ENCODE results near the gene NR2F2.

NR2F2 gene

DNA sequence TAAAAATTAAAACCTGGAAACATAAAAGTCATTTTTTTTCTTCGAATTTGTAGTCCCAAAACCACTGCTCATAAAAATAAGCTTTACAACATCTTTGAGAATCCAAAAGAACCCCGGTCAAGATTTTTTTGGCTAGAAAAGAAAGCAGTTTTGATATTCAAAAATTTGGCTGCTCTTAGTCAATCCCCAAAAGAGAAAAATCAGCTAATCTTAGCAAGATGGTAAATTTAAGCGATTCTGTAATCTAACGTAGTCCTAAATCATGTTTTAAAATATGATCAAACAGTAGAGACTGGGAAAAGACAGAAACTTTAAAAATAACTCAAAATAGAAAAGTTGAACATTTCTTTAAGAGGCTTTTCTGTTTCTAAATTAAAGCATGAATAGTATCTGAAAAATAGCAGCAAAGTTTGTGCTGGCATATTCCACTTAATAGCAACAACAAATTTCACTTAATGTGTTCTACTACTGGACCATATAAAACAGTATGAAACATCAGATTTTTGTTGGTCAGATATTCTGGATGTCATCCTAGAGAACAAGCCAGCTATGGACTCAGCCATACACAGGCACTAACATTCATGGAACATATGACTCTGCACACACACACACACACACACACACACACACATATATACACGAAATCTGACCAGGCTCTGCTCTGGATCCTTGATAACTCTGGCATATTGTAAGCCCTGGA is 19.1 kb upstream of the NR2F2 start:
- Histone ChIP-seq H3K4me2 (ENCODE audit: low read length) (no peak overlapping the region), H4K12ac (ENCODE audit: low read depth, low read length) (no peak overlapping the region), H3K14ac (ENCODE audit: low read length) (no peak overlapping the region), H3K79me1 (ENCODE audit: low read length) (no peaks in the 10 kb centered on the region), H2BK5ac (ENCODE audit: low read depth, low read length, poor library complexity) (no peak overlapping the region), H3K18ac (ENCODE audit: low read length) (no peak overlapping the region), H2AFZ (ENCODE audit: insufficient read depth, low read length, poor library complexity) (no peak overlapping the region), H4K91ac (ENCODE audit: low read depth, low read length) (no peak overlapping the region), H3K79me2 (ENCODE audit: control insufficient read depth, insufficient read depth, low read length, poor library complexity) (no peaks in the 10 kb centered on the region), H3K4me1 (ENCODE audit: control insufficient read depth in 1 of 2, insufficient read depth in 2 of 2, low read length in 2 of 2) (no peaks in the 10 kb centered on the region), H4K8ac (ENCODE audit: low read depth, low read length) (no peak overlapping the region), H3K4me3 (ENCODE audit: low read depth, low read length) (no peak overlapping the region), H3K23ac (ENCODE audit: low read length) (no peak overlapping the region), H3K27me3 (ENCODE audit: insufficient read depth, low read length) (no peaks in the 10 kb centered on the region), H2BK12ac (ENCODE audit: low read length) (no peak overlapping the region), H3K36me3 (ENCODE audit: control insufficient read depth in 1 of 2, insufficient read depth in 2 of 2, low read length in 2 of 2) (no peaks in the 10 kb centered on the region), H3K27ac (ENCODE audit: low read depth, low read length) (no peak overlapping the region), H2BK120ac (ENCODE audit: insufficient read depth, low read length, poor library complexity) (no peak overlapping the region), H3K4ac (ENCODE audit: low read depth, low read length) (no peak overlapping the region), H3K9me3 (ENCODE audit: insufficient read depth, low read depth, low read length) (no peaks in the 10 kb centered on the region), H2AK5ac (ENCODE audit: low read length) (no peak overlapping the region), H3K9ac (ENCODE audit: low read length) (no peak overlapping the region)
- no CpG with 5 or more reads among the region's 5 CpGs for WGBS (ENCODE audit: extremely low coverage, insufficient coverage, insufficient read length)
- DNase-seq: no peak

DNA sequence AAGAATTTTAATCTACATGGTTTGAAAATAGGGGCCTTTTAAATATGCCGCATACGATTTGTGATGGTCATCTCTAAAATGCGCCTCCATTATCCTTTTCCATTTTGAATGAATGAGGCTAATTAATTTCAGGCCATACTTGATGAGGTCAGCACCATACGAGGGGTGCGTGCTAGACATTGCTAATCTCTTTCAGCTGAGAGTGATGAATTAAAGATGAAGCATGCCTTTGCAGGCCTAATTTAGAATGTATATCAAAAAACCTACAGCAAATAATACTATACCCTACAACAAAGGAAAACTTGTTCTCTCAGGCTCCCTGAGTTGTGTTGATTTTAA is 18.6 kb upstream of the NR2F2 start:
- Histone ChIP-seq H3K4ac (ENCODE audit: low read depth, low read length) (no peak overlapping the region), H3K18ac (ENCODE audit: low read length) (no peak overlapping the region), H2BK12ac (ENCODE audit: low read length) (no peak overlapping the region), H2AK5ac (ENCODE audit: low read length) (no peak overlapping the region), H2BK5ac (ENCODE audit: low read depth, low read length, poor library complexity) (no peak overlapping the region), H2BK120ac (ENCODE audit: insufficient read depth, low read length, poor library complexity) (no peak overlapping the region), H3K4me1 (ENCODE audit: control insufficient read depth in 1 of 2, insufficient read depth in 2 of 2, low read length in 2 of 2) (no peaks in the 10 kb centered on the region), H3K23ac (ENCODE audit: low read length) (no peak overlapping the region), H3K79me2 (ENCODE audit: control insufficient read depth, insufficient read depth, low read length, poor library complexity) (no peaks in the 10 kb centered on the region), H3K4me2 (ENCODE audit: low read length) (no peak overlapping the region), H4K12ac (ENCODE audit: low read depth, low read length) (no peak overlapping the region), H3K27me3 (ENCODE audit: insufficient read depth, low read length) (no peaks in the 10 kb centered on the region), H3K9me3 (ENCODE audit: insufficient read depth, low read depth, low read length) (no peaks in the 10 kb centered on the region), H3K36me3 (ENCODE audit: control insufficient read depth in 1 of 2, insufficient read depth in 2 of 2, low read length in 2 of 2) (no peaks in the 10 kb centered on the region), H3K14ac (ENCODE audit: low read length) (no peak overlapping the region), H3K27ac (ENCODE audit: low read depth, low read length) (no peak overlapping the region), H3K9ac (ENCODE audit: low read length) (no peak overlapping the region), H2AFZ (ENCODE audit: insufficient read depth, low read length, poor library complexity) (no peak overlapping the region), H4K8ac (ENCODE audit: low read depth, low read length) (no peak overlapping the region), H3K4me3 (ENCODE audit: low read depth, low read length) (no peak overlapping the region), H4K91ac (ENCODE audit: low read depth, low read length) (no peak overlapping the region), H3K79me1 (ENCODE audit: low read length) (no peaks in the 10 kb centered on the region)
- no CpG with 5 or more reads among the region's 5 CpGs for WGBS (ENCODE audit: extremely low coverage, insufficient coverage, insufficient read length)
- DNase-seq: no peak

DNA sequence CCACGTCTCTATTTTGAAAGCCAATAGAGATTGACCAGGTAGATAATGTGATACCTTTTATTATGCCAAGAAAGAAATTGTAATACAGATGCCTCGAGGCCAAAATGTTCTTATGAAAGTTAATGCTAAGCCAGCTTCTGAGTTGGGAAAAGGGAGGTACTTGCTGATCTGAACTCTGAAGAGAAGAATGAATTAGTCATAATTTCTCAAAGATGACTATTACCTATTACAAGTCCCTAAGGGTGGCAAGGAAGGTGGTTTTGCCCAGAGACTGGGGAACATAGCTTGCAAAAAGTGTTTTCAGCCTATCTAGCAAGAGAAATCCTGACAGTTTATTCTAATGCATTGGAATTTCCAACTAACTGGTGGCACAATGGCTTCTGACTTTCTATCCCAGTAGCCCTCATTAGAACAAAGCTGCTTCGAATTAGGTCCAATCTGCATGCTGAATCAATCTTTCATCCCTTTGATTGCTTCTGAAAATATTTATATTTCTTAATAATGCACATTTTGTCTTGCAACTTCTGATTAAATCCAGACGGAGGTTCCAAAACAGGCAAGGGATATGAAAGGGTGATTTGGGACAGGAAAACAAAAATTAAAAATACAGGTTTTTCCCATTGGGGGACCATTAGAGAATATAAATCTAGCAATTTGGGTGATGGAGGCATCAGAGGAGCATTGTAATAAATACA is 17.7 kb upstream of the NR2F2 start:
- Histone ChIP-seq H3K27ac (ENCODE audit: low read depth, low read length) (no peak overlapping the region), H3K23ac (ENCODE audit: low read length) (no peak overlapping the region), H4K8ac (ENCODE audit: low read depth, low read length) (no peak overlapping the region), H3K4me3 (ENCODE audit: low read depth, low read length) (no peak overlapping the region), H3K4me2 (ENCODE audit: low read length) (no peak overlapping the region), H3K79me2 (ENCODE audit: control insufficient read depth, insufficient read depth, low read length, poor library complexity) (no peaks in the 10 kb centered on the region), H3K4ac (ENCODE audit: low read depth, low read length) (no peak overlapping the region), H3K79me1 (ENCODE audit: low read length) (no peaks in the 10 kb centered on the region), H3K9ac (ENCODE audit: low read length) (no peak overlapping the region), H2BK120ac (ENCODE audit: insufficient read depth, low read length, poor library complexity) (no peak overlapping the region), H4K12ac (ENCODE audit: low read depth, low read length) (no peak overlapping the region), H3K18ac (ENCODE audit: low read length) (no peak overlapping the region), H4K91ac (ENCODE audit: low read depth, low read length) (no peak overlapping the region), H2BK5ac (ENCODE audit: low read depth, low read length, poor library complexity) (no peak overlapping the region), H3K27me3 (ENCODE audit: insufficient read depth, low read length) (no peaks in the 10 kb centered on the region), H3K9me3 (ENCODE audit: insufficient read depth, low read depth, low read length) (no peaks in the 10 kb centered on the region), H2AFZ (ENCODE audit: insufficient read depth, low read length, poor library complexity) (no peak overlapping the region), H3K4me1 (ENCODE audit: control insufficient read depth in 1 of 2, insufficient read depth in 2 of 2, low read length in 2 of 2) (no peaks in the 10 kb centered on the region), H2BK12ac (ENCODE audit: low read length) (no peak overlapping the region), H3K36me3 (ENCODE audit: control insufficient read depth in 1 of 2, insufficient read depth in 2 of 2, low read length in 2 of 2) (no peaks in the 10 kb centered on the region), H3K14ac (ENCODE audit: low read length) (no peak overlapping the region), H2AK5ac (ENCODE audit: low read length) (no peak overlapping the region)
- no peak for DNase-seq
- no CpG with 5 or more reads among the region's 4 CpGs for WGBS (ENCODE audit: extremely low coverage, insufficient coverage, insufficient read length)

DNA sequence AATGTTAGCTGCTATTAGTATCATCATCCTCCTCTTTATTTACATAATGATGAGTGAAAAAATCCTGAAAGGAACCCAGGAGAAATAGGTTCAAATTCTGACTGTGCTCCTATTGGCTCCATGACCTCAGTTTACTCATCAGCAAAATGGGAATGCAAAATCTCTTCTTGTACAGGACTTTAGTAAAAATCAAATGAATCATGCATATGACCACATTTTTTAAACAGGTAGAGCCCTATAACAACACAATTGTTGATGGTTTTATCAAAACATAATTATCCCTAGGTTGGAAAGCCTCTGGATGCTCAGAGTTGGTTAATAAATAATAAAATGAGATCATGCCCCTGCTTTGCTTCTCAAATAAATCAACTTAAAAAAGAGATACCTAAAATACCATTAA is 16.0 kb upstream of the NR2F2 start:
- no peaks in the 10 kb centered on the region for H3K4me1 ChIP-seq (ENCODE audit: control insufficient read depth in 1 of 2, insufficient read depth in 2 of 2, low read length in 2 of 2)
- H3K18ac ChIP-seq (ENCODE audit: low read length): no peak overlapping the region
- no peak overlapping the region for H3K23ac ChIP-seq (ENCODE audit: low read length)
- H3K79me2 ChIP-seq (ENCODE audit: control insufficient read depth, insufficient read depth, low read length, poor library complexity): no peaks in the 10 kb centered on the region
- no peak overlapping the region for H3K4me3 ChIP-seq (ENCODE audit: low read depth, low read length)
- no peak overlapping the region for H3K9ac ChIP-seq (ENCODE audit: low read length)
- H3K27me3 ChIP-seq (ENCODE audit: insufficient read depth, low read length): no peaks in the 10 kb centered on the region
- no peak overlapping the region for H2AFZ ChIP-seq (ENCODE audit: insufficient read depth, low read length, poor library complexity)
- no peak overlapping the region for H3K27ac ChIP-seq (ENCODE audit: low read depth, low read length)
- no peak overlapping the region for H4K8ac ChIP-seq (ENCODE audit: low read depth, low read length)
- H2AK5ac ChIP-seq (ENCODE audit: low read length): no peak overlapping the region
- no peaks in the 10 kb centered on the region for H3K9me3 ChIP-seq (ENCODE audit: insufficient read depth, low read depth, low read length)
- no peaks in the 10 kb centered on the region for H3K36me3 ChIP-seq (ENCODE audit: control insufficient read depth in 1 of 2, insufficient read depth in 2 of 2, low read length in 2 of 2)
- H3K4ac ChIP-seq (ENCODE audit: low read depth, low read length): no peak overlapping the region
- H4K12ac ChIP-seq (ENCODE audit: low read depth, low read length): no peak overlapping the region
- H3K79me1 ChIP-seq (ENCODE audit: low read length): no peaks in the 10 kb centered on the region
- no peak overlapping the region for H3K4me2 ChIP-seq (ENCODE audit: low read length)
- no peak overlapping the region for H2BK12ac ChIP-seq (ENCODE audit: low read length)
- H4K91ac ChIP-seq (ENCODE audit: low read depth, low read length): no peak overlapping the region
- H3K14ac ChIP-seq (ENCODE audit: low read length): no peak overlapping the region
- no peak overlapping the region for H2BK120ac ChIP-seq (ENCODE audit: insufficient read depth, low read length, poor library complexity)
- no peak overlapping the region for H2BK5ac ChIP-seq (ENCODE audit: low read depth, low read length, poor library complexity)
- no peak for DNase-seq

All from trophoblast cell (in vitro differentiated cells and primary cell).